OCI-LY1 (cell line): Measurements from ENCODE around the gene OVCH1.

Source experiments
- H2AFZ ChIP-seq: fragments of 200-600 bp; sonication (generic), shearing (Covaris generic); 2 replicates; pipeline ENCODE4 v1.6.0; 2014; ENCODE audit warnings: antibody characterized with exemption, mild to moderate bottlenecking, low read length
- H3F3A ChIP-seq: fragments of 200-600 bp; sonication (generic), shearing (Covaris generic); 2 replicates; pipeline ENCODE4 v1.6.0; 2014; ENCODE audit warnings: mild to moderate bottlenecking, antibody characterized with exemption, low read length, moderate library complexity; ENCODE audit not compliant: insufficient read depth
- H3K27ac ChIP-seq: fragments of 200-600 bp; sonication (generic); 2 replicates; pipeline ENCODE4 v1.5.1; 2014; ENCODE audit warnings: low read length, mixed run types, mild to moderate bottlenecking, low read depth; ENCODE audit not compliant: poor library complexity, severe bottlenecking
- H3K27me3 ChIP-seq: fragments of 200-600 bp; sonication (generic); 2 replicates; pipeline ENCODE4 v1.6.0; 2014; ENCODE audit warnings: antibody characterized with exemption, mild to moderate bottlenecking, low read length, moderate library complexity; ENCODE audit not compliant: insufficient read depth
- H3K36me3 ChIP-seq: fragments of 200-600 bp; sonication (generic); 2 replicates; pipeline ENCODE4 v1.6.1; 2014; ENCODE audit warnings: mild to moderate bottlenecking, antibody characterized with exemption, low read length, moderate library complexity, mixed read lengths; ENCODE audit not compliant: insufficient read depth
- H3K4me1 ChIP-seq: fragments of 200-600 bp; sonication (generic); 2 replicates; pipeline ENCODE4 v1.5.1; 2014; ENCODE audit warnings: mild to moderate bottlenecking, low read length, moderate library complexity; ENCODE audit not compliant: insufficient read depth, severe bottlenecking
- H3K4me2 ChIP-seq: fragments of 200-600 bp; sonication (generic), shearing (Covaris generic); 2 replicates; pipeline ENCODE4 v1.6.1; 2014; ENCODE audit warnings: low read length
- H3K4me3 ChIP-seq: fragments of 200-600 bp; sonication (generic); 2 replicates; pipeline ENCODE4 v1.5.1; 2014; ENCODE audit warnings: low read length, low read depth, mild to moderate bottlenecking, mixed read lengths; ENCODE audit not compliant: poor library complexity, severe bottlenecking
- H3K79me2 ChIP-seq: fragments of 200-600 bp; shearing (Covaris generic); 2 replicates; pipeline ENCODE4 v1.6.1; 2016; ENCODE audit warnings: mixed run types, low read length, mixed read lengths; ENCODE audit not compliant: insufficient read depth
- H3K9ac ChIP-seq: fragments of 200-600 bp; sonication (generic), shearing (Covaris generic); 2 replicates; pipeline ENCODE4 v1.6.1; 2014; ENCODE audit warnings: mild to moderate bottlenecking, low read length, mixed read lengths
- H3K9me2 ChIP-seq: fragments of 200-600 bp; sonication (generic), shearing (Covaris generic); 2 replicates; pipeline ENCODE4 v1.6.1; 2014; ENCODE audit warnings: low read depth, mild to moderate bottlenecking, low read length, mixed read lengths
- H3K9me3 ChIP-seq: fragments of 200-600 bp; shearing (Covaris generic); 2 replicates; pipeline ENCODE4 v1.6.1; 2014; ENCODE audit warnings: low read length, mixed read lengths
- H4K20me1 ChIP-seq: fragments of 200-600 bp; sonication (generic), shearing (Covaris generic); 2 replicates; pipeline ENCODE4 v1.6.0; 2016; ENCODE audit warnings: mild to moderate bottlenecking, low read length; ENCODE audit not compliant: insufficient read depth
- CTCF ChIP-seq: fragments of 200-600 bp; sonication (generic), shearing (Covaris generic); IDR thresholded peaks from 2 replicates; pipeline ENCODE4 v1.5.1; 2017; ENCODE audit warnings: mild to moderate bottlenecking, antibody characterized with exemption, low read length, moderate library complexity, mixed read lengths
- EZH2 ChIP-seq: fragments of 200-600 bp; sonication (generic), shearing (Covaris generic); IDR thresholded peaks from 2 replicates; pipeline ENCODE4 v1.8.0; 2017; ENCODE audit warnings: borderline replicate concordance, mixed run types, mild to moderate bottlenecking, antibody characterized with exemption, low read length, moderate library complexity, mixed read lengths

The OVCH1 gene

GRCh38 chr12:29537298-29537697 is 39.8 kb upstream of the OVCH1 start:
- Histone ChIP-seq H3K27ac (no peak overlapping the region), H3K4me3 (no peak overlapping the region), H2AFZ (no peak overlapping the region), H3K79me2 (no peaks in the 10 kb centered on the region), H3K9me2 (no peaks in the 10 kb centered on the region), H4K20me1 (no peaks in the 10 kb centered on the region), H3K4me2 (no peak overlapping the region), H3K9ac (no peak overlapping the region), H3K36me3 (no peaks in the 10 kb centered on the region), H3K27me3 (no peaks in the 10 kb centered on the region), H3K9me3 (no peaks in the 10 kb centered on the region), H3K4me1 (no peaks in the 10 kb centered on the region), H3F3A (no peaks in the 10 kb centered on the region)
- TF ChIP-seq EZH2 (no peak), CTCF (no peak)

- no peaks in the 10 kb centered on the region for H3K27me3 ChIP-seq
- H3K9me3 ChIP-seq, result no peaks in the 10 kb centered on the region
- no peak overlapping the region for H3K9ac ChIP-seq
- no peak overlapping the region for H3K4me2 ChIP-seq
- no peaks in the 10 kb centered on the region for H3K79me2 ChIP-seq
- H3K4me3 ChIP-seq, result no peak overlapping the region
- H3F3A ChIP-seq, result no peaks in the 10 kb centered on the region
- no peak overlapping the region for H2AFZ ChIP-seq
- no peaks in the 10 kb centered on the region for H3K4me1 ChIP-seq
- no peak for TF ChIP-seq EZH2
- no peak for TF ChIP-seq CTCF
- H3K27ac ChIP-seq, result no peak overlapping the region
- H4K20me1 ChIP-seq, result no peaks in the 10 kb centered on the region
- no peaks in the 10 kb centered on the region for H3K9me2 ChIP-seq
- H3K36me3 ChIP-seq, result no peaks in the 10 kb centered on the region
These were observed 37.4 kb upstream of the OVCH1 start for GRCh38 chr12:29534935-29535334.

GRCh38 chr12:29533815-29534489 is 36.5 kb upstream of the OVCH1 start:
- no peaks in the 10 kb centered on the region for H3K27me3 ChIP-seq
- no peaks in the 10 kb centered on the region for H3K36me3 ChIP-seq
- H4K20me1 ChIP-seq, result no peaks in the 10 kb centered on the region
- TF ChIP-seq EZH2 (no peak), CTCF (no peak)
- H3K9me2 ChIP-seq, result no peaks in the 10 kb centered on the region
- H3K9me3 ChIP-seq, result no peaks in the 10 kb centered on the region
- no peak overlapping the region for H3K9ac ChIP-seq
- no peak overlapping the region for H2AFZ ChIP-seq
- H3K4me2 ChIP-seq, result no peak overlapping the region
- H3K4me3 ChIP-seq, result no peak overlapping the region
- no peak overlapping the region for H3K27ac ChIP-seq
- no peaks in the 10 kb centered on the region for H3K79me2 ChIP-seq
- H3F3A ChIP-seq, result no peaks in the 10 kb centered on the region
- no peaks in the 10 kb centered on the region for H3K4me1 ChIP-seq
